ENCODE data around the gene PIM3. TPM values are rescaled to one million over a fixed set of nuclear protein-coding genes. Genes with fewer than 3 reads are reported as not detected.

Gene PIM3
- total and polyA plus RNA-seq, 10 of the 15 experiments (the other 5 are each of a cell fraction or from before 2014, with no cell fraction given), result 0.31 to 60.8 (median 12.4) TPM

DNA sequence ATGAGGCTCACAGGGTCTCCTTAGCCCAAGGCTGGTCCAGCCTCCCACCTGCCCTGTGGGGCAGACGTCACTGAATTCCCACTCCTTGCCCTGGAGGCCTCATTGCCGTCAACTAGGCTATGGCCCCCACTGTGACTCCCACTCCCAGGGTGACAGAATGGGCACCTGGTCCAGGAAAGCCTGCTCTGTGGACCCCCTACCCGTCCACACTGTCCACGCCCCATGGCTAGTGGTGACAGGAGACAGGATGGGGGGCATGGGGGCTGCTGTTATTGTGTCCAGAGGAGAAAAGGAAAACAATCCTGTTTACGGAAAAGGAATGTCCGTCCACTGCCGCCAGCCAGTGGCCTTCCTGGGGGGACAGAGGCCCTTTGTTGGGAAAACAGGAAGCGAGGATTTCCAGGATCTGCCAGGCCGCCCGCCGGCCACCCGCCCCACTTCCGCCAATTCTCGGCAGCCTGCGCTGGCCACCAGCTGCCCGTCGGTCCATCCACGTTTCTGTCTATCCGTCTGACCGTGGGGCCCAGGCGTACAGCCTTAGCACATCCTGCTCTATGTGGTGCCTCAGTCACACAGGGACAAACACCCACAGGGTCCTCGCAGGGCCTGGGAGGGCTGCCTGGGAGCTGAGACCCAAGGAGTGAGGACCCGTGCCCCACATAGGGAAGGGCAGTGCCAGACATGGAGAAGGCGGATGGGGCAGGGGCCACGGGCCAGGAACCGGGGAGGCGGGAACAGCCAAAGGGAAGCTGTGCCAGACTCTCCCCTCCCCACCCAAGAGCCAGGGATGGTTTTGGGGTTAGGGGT is 22.6 kb upstream of the PIM3 start:
- CTCF ChIA-PET, result no interaction called here
- Histone ChIP-seq H3K79me2 (ENCODE audit: control insufficient read depth, insufficient read depth, low read length) (peaks cover 11% of the 10 kb centered on the region), H2AFZ (ENCODE audit: control insufficient read depth, low read depth, low read length) (no peak overlapping the region), H3K36me3 (ENCODE audit: control insufficient read depth in 2 of 2, insufficient read depth in 2 of 2, low read length in 1 of 2) (no peaks in the 10 kb centered on the region), H3K9ac (ENCODE audit: control insufficient read depth, insufficient read depth, low read length) (no peak overlapping the region), H4K20me1 (ENCODE audit: control insufficient read depth, insufficient read depth) (no peaks in the 10 kb centered on the region), H3K4me1 (ENCODE audit: control insufficient read depth, insufficient read depth, low read length) (peaks cover 30% of the 10 kb centered on the region), H3K27me3 (replicated peaks in 1 of 2; ENCODE audit: control insufficient read depth in 2 of 2, insufficient read depth in 2 of 2, low read length in 1 of 2) (no peaks in the 10 kb centered on the region), H3K9me3 (replicated peaks; ENCODE audit: control insufficient read depth, insufficient read depth, low read length) (no peaks in the 10 kb centered on the region), H3K4me2 (ENCODE audit: control insufficient read depth, insufficient read depth) (no peak overlapping the region), H3K4me3 (no peak overlapping the region), H3K27ac (ENCODE audit: control insufficient read depth, insufficient read depth) (no peak overlapping the region)
- intact Hi-C loops (cut with micrococcal nuclease; ENCODE audit: unreplicated experiment) (loop anchor here (10.0 kb wide), 1 partner anchor 257 kb away; no protein-coding TSS in a partner anchor), in situ Hi-C loops (cut with MboI) (no loop called here)
- DNase-seq (ENCODE audit: low read depth, low spot score) (no peak), FAIRE-seq (no peak), ATAC-seq (no peak)
- RAD21 ChIA-PET (ENCODE audit: unreplicated experiment), result no interaction called here
- WGBS (ENCODE audit: insufficient coverage, insufficient replicate concordance, low lambda C conversion rate, missing lambda C conversion rate), result 86% methylated on average over 27 of the region's 27 CpGs
- SMC1A ChIA-PET (ENCODE audit: uncharacterized antibody, unreplicated experiment), result no interaction called here
- POLR2A ChIA-PET, result no interaction called here
- no TSS peak for BruUV-seq (replicated peaks)
- TF ChIP-seq TCF7 (IDR thresholded peaks at IDR 0.05; ENCODE audit: borderline replicate concordance), result no peak
- TF ChIP-seq HCFC1 (IDR thresholded peaks at IDR 0.05; ENCODE audit: low read length), result no peak
- TF ChIP-seq, protein P1, sequence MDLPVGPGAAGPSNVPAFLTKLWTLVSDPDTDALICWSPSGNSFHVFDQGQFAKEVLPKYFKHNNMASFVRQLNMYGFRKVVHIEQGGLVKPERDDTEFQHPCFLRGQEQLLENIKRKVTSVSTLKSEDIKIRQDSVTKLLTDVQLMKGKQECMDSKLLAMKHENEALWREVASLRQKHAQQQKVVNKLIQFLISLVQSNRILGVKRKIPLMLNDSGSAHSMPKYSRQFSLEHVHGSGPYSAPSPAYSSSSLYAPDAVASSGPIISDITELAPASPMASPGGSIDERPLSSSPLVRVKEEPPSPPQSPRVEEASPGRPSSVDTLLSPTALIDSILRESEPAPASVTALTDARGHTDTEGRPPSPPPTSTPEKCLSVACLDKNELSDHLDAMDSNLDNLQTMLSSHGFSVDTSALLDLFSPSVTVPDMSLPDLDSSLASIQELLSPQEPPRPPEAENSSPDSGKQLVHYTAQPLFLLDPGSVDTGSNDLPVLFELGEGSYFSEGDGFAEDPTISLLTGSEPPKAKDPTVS (IDR thresholded peaks at IDR 0.05; ENCODE audit: low read depth, low read length), result no peak
- TF ChIP-seq, protein P2, sequence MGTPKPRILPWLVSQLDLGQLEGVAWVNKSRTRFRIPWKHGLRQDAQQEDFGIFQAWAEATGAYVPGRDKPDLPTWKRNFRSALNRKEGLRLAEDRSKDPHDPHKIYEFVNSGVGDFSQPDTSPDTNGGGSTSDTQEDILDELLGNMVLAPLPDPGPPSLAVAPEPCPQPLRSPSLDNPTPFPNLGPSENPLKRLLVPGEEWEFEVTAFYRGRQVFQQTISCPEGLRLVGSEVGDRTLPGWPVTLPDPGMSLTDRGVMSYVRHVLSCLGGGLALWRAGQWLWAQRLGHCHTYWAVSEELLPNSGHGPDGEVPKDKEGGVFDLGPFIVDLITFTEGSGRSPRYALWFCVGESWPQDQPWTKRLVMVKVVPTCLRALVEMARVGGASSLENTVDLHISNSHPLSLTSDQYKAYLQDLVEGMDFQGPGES (IDR thresholded peaks at IDR 0.05), result no peak
- TF ChIP-seq, protein P3, sequence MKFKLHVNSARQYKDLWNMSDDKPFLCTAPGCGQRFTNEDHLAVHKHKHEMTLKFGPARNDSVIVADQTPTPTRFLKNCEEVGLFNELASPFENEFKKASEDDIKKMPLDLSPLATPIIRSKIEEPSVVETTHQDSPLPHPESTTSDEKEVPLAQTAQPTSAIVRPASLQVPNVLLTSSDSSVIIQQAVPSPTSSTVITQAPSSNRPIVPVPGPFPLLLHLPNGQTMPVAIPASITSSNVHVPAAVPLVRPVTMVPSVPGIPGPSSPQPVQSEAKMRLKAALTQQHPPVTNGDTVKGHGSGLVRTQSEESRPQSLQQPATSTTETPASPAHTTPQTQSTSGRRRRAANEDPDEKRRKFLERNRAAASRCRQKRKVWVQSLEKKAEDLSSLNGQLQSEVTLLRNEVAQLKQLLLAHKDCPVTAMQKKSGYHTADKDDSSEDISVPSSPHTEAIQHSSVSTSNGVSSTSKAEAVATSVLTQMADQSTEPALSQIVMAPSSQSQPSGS (IDR thresholded peaks at IDR 0.05; ENCODE audit: low read length), result no peak
- TF ChIP-seq, protein P4, sequence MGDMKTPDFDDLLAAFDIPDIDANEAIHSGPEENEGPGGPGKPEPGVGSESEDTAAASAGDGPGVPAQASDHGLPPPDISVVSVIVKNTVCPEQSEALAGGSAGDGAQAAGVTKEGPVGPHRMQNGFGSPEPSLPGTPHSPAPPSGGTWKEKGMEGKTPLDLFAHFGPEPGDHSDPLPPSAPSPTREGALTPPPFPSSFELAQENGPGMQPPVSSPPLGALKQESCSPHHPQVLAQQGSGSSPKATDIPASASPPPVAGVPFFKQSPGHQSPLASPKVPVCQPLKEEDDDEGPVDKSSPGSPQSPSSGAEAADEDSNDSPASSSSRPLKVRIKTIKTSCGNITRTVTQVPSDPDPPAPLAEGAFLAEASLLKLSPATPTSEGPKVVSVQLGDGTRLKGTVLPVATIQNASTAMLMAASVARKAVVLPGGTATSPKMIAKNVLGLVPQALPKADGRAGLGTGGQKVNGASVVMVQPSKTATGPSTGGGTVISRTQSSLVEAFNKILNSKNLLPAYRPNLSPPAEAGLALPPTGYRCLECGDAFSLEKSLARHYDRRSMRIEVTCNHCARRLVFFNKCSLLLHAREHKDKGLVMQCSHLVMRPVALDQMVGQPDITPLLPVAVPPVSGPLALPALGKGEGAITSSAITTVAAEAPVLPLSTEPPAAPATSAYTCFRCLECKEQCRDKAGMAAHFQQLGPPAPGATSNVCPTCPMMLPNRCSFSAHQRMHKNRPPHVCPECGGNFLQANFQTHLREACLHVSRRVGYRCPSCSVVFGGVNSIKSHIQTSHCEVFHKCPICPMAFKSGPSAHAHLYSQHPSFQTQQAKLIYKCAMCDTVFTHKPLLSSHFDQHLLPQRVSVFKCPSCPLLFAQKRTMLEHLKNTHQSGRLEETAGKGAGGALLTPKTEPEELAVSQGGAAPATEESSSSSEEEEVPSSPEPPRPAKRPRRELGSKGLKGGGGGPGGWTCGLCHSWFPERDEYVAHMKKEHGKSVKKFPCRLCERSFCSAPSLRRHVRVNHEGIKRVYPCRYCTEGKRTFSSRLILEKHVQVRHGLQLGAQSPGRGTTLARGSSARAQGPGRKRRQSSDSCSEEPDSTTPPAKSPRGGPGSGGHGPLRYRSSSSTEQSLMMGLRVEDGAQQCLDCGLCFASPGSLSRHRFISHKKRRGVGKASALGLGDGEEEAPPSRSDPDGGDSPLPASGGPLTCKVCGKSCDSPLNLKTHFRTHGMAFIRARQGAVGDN (IDR thresholded peaks at IDR 0.05), result no peak
- no peak for TF ChIP-seq KAT2A (conservative IDR thresholded peaks at IDR 0.05; ENCODE audit: control insufficient read depth, low read depth, low read length)
- TF ChIP-seq, protein P5, sequence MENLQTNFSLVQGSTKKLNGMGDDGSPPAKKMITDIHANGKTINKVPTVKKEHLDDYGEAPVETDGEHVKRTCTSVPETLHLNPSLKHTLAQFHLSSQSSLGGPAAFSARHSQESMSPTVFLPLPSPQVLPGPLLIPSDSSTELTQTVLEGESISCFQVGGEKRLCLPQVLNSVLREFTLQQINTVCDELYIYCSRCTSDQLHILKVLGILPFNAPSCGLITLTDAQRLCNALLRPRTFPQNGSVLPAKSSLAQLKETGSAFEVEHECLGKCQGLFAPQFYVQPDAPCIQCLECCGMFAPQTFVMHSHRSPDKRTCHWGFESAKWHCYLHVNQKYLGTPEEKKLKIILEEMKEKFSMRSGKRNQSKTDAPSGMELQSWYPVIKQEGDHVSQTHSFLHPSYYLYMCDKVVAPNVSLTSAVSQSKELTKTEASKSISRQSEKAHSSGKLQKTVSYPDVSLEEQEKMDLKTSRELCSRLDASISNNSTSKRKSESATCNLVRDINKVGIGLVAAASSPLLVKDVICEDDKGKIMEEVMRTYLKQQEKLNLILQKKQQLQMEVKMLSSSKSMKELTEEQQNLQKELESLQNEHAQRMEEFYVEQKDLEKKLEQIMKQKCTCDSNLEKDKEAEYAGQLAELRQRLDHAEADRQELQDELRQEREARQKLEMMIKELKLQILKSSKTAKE (IDR thresholded peaks at IDR 0.05; ENCODE audit: low read depth, poor library complexity, severe bottlenecking), result no peak
- no peak for TF ChIP-seq CHD1 (IDR thresholded peaks at IDR 0.05; ENCODE audit: low read depth, low read length)
